DOHH2 (cell line): Measurements from ENCODE around the gene SH3RF3.

Experiments used
- H3F3A ChIP-seq: fragments of 200-600 bp; sonication (generic), shearing (Covaris generic); 2 replicates; pipeline ENCODE4 v1.6.0; 2016; ENCODE audit warnings: antibody characterized with exemption, mild to moderate bottlenecking; ENCODE audit not compliant: control insufficient read depth, insufficient read depth
- H3K27ac ChIP-seq: fragments of 200-600 bp; sonication (generic); 2 replicates; pipeline ENCODE4 v1.5.1; 2014; ENCODE audit warnings: low read depth, mild to moderate bottlenecking, low read length, moderate library complexity
- H3K27me3 ChIP-seq: fragments of 200-600 bp; sonication (generic); 2 replicates; pipeline ENCODE4 v1.6.1; 2014; ENCODE audit warnings: mild to moderate bottlenecking, low read length, mixed read lengths; ENCODE audit not compliant: control insufficient read depth
- H3K36me3 ChIP-seq: fragments of 200-600 bp; sonication (generic); 2 replicates; pipeline ENCODE4 v1.6.1; 2014; ENCODE audit warnings: mild to moderate bottlenecking, low read length, moderate library complexity, mixed read lengths; ENCODE audit not compliant: control insufficient read depth
- H3K4me1 ChIP-seq: fragments of 200-600 bp; sonication (generic); 2 replicates; pipeline ENCODE4 v1.6.1; 2014; ENCODE audit warnings: mild to moderate bottlenecking, low read length, mixed read lengths; ENCODE audit not compliant: control insufficient read depth
- H3K4me2 ChIP-seq: fragments of 200-600 bp; sonication (generic); 2 replicates; pipeline ENCODE4 v1.6.0; 2014; ENCODE audit warnings: mild to moderate bottlenecking, low read length, moderate library complexity
- H3K4me3 ChIP-seq: fragments of 200-600 bp; sonication (generic); 2 replicates; pipeline ENCODE4 v1.5.1; 2014; ENCODE audit warnings: mild to moderate bottlenecking, low read length, mixed read lengths
- H3K79me2 ChIP-seq: fragments of 200-600 bp; sonication (generic); 2 replicates; pipeline ENCODE4 v1.6.1; 2014; ENCODE audit warnings: mild to moderate bottlenecking, low read length, mixed read lengths; ENCODE audit not compliant: control insufficient read depth
- H3K9me2 ChIP-seq: fragments of 200-600 bp; sonication (generic); replicated peaks from 2 replicates; pipeline ENCODE4 v1.6.1; 2014; ENCODE audit warnings: mild to moderate bottlenecking, low read length, mixed read lengths; ENCODE audit not compliant: control insufficient read depth
- H3K9me3 ChIP-seq: fragments of 200-600 bp; sonication (generic); 2 replicates; pipeline ENCODE4 v1.6.1; 2014; ENCODE audit warnings: antibody characterized with exemption, low read length, mixed read lengths; ENCODE audit not compliant: control insufficient read depth, insufficient read depth
- H4K20me1 ChIP-seq: fragments of 200-600 bp; sonication (generic); 2 replicates; pipeline ENCODE4 v1.6.0; 2014; ENCODE audit warnings: low read depth, mild to moderate bottlenecking, antibody characterized with exemption, low read length, moderate library complexity; ENCODE audit not compliant: control insufficient read depth, insufficient read depth
- EZH2phosphoT487 ChIP-seq: fragments of 200-600 bp; sonication (generic); IDR thresholded peaks from 2 replicates; pipeline ENCODE4 v1.6.1; 2017; ENCODE audit warnings: borderline replicate concordance, mild to moderate bottlenecking, antibody characterized with exemption, low read length, moderate library complexity, mixed read lengths
- TF ChIP-seq, protein P1 (sequence below): fragments of 200-600 bp; sonication (generic); IDR thresholded peaks from one replicate; pipeline ENCODE4 v1.5.1; 2014; ENCODE audit warnings: antibody characterized with exemption, mild to moderate bottlenecking, low read depth, low read length; ENCODE audit not compliant: poor library complexity, severe bottlenecking

The SH3RF3 gene

DNA sequence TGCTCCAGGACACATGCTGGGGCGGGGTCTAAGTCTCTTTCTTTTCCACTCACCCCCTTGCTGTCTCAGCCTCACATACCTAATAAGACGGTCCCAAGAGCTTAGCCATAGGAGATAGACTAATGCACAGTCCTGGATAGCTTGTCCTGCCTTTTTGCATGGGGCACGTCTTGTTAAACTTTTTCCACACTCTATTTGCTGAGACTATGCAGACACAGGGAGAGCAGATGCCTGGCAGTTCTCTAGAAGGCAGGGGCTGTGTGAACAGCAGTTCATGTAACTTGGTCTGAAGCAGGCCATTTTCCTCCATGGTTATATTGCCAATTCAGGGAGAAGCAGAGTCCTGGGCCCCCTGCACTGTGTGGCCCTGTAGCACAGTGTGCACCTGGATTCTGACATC, 342.7 kb downstream of the SH3RF3 start:
- Histone ChIP-seq H3K4me2 (no peak overlapping the region), H3K79me2 (no peaks in the 10 kb centered on the region), H3F3A (no peaks in the 10 kb centered on the region), H3K27ac (no peak overlapping the region), H3K4me3 (no peak overlapping the region), H3K27me3 (no peaks in the 10 kb centered on the region), H3K9me3 (no peaks in the 10 kb centered on the region), H3K4me1 (peaks cover 4% of the 10 kb centered on the region; the same call in 1 of the 2 replicates), H3K9me2 (no peaks in the 10 kb centered on the region), H4K20me1 (no peaks in the 10 kb centered on the region), H3K36me3 (no peaks in the 10 kb centered on the region)
- no peak for TF ChIP-seq EZH2phosphoT487
- TF ChIP-seq, protein P1, sequence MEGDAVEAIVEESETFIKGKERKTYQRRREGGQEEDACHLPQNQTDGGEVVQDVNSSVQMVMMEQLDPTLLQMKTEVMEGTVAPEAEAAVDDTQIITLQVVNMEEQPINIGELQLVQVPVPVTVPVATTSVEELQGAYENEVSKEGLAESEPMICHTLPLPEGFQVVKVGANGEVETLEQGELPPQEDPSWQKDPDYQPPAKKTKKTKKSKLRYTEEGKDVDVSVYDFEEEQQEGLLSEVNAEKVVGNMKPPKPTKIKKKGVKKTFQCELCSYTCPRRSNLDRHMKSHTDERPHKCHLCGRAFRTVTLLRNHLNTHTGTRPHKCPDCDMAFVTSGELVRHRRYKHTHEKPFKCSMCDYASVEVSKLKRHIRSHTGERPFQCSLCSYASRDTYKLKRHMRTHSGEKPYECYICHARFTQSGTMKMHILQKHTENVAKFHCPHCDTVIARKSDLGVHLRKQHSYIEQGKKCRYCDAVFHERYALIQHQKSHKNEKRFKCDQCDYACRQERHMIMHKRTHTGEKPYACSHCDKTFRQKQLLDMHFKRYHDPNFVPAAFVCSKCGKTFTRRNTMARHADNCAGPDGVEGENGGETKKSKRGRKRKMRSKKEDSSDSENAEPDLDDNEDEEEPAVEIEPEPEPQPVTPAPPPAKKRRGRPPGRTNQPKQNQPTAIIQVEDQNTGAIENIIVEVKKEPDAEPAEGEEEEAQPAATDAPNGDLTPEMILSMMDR = no peak

DNA sequence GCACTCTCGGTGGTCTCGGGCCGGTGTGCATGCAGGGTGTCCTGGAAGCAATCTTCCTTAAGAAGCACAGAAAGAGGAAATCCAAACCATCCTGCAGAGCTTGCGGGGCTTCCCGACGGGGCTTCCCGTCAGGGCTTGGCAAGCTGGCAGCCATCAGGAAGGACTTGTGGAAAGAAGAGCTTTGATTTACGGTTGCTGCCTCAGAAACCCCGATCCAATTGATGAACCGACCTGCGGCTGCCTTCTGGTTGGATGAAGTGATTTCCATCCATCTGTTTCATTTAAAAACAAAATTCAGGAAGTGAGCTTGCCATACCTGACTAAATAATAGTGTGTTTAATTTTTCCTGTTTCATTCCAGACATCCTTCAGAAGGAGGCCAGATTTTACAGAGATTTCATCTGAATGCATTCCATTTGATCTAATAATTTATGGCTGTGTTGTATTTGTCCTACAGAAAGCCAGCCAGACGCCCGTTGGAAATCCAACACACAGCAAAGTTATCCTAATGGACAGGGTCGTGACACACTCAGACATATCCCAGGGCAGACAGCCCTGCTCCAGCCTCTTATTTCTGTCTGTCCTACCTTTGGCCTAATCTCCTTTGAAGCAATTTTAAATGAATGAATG, 343.4 kb downstream of the SH3RF3 start:
- Histone ChIP-seq H3K27ac (no peak overlapping the region), H3K4me1 (peaks cover 4% of the 10 kb centered on the region; the same call in 1 of the 2 replicates), H3K4me3 (no peak overlapping the region), H3K9me3 (no peaks in the 10 kb centered on the region), H3K4me2 (no peak overlapping the region), H4K20me1 (no peaks in the 10 kb centered on the region), H3K79me2 (no peaks in the 10 kb centered on the region), H3K36me3 (no peaks in the 10 kb centered on the region), H3K9me2 (no peaks in the 10 kb centered on the region), H3K27me3 (no peaks in the 10 kb centered on the region), H3F3A (no peaks in the 10 kb centered on the region)
- TF ChIP-seq EZH2phosphoT487 = no peak
- TF ChIP-seq, protein P1 = no peak

DNA sequence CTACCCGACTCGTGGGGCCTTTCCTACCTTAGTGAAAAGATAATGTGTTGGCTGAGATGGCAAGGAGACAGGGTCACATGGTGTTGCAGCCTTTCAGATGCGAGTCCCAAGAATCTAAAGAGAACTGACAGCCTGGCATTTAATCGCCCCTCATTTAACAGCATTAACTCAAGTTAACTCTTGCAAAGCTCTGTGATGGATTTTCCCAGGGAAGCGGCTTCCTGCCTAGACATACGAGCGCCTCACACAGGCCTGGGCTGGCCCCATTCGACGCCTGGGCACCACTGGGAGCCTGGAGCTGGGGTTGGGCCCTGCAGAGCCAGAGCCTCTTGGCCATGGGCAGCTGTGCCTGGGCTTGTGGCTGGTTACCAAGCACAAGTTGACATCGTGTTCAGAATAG, 344.0 kb downstream of the SH3RF3 start:
- no peaks in the 10 kb centered on the region for H4K20me1 ChIP-seq
- no peak overlapping the region for H3K4me2 ChIP-seq
- no peak for TF ChIP-seq EZH2phosphoT487
- TF ChIP-seq, protein P1 = no peak
- H3K4me1 ChIP-seq = peaks cover 4% of the 10 kb centered on the region; the same call in 1 of the 2 replicates
- H3K9me2 ChIP-seq = no peaks in the 10 kb centered on the region
- no peak overlapping the region for H3K4me3 ChIP-seq
- no peaks in the 10 kb centered on the region for H3K36me3 ChIP-seq
- no peaks in the 10 kb centered on the region for H3K27me3 ChIP-seq
- H3K9me3 ChIP-seq = no peaks in the 10 kb centered on the region
- no peaks in the 10 kb centered on the region for H3K79me2 ChIP-seq
- no peak overlapping the region for H3K27ac ChIP-seq
- H3F3A ChIP-seq = no peaks in the 10 kb centered on the region
